ENCODE results near the gene NRCAM. TPM values are rescaled to one million over a fixed set of nuclear protein-coding genes. Genes with fewer than 3 reads are reported as not detected.

The NRCAM gene
- total RNA-seq, 4 donors from 2014 or later = 0.77 to 30.3 (median 2.0) TPM; not detected in 1

GRCh38 chr7:108127461-108127860 lies 328.8 kb downstream of the NRCAM start:
- H3K9me3 ChIP-seq = no peaks in the 10 kb centered on the region
- TF ChIP-seq CTCF (IDR thresholded peaks at IDR 0.05) (no peak), POLR2A (IDR thresholded peaks at IDR 0.05) (no peak)
- no peaks in the 10 kb centered on the region for H3K36me3 ChIP-seq
- DNase-seq = no peak
- no peak overlapping the region for H3K4me3 ChIP-seq
- no peak overlapping the region for H3K27ac ChIP-seq
- no peaks in the 10 kb centered on the region for H3K27me3 ChIP-seq
- no peaks in the 10 kb centered on the region for H3K4me1 ChIP-seq
- intact Hi-C loops (cut with DNase I; ENCODE audit: low total_unique reads) = no loop called here

DNA sequence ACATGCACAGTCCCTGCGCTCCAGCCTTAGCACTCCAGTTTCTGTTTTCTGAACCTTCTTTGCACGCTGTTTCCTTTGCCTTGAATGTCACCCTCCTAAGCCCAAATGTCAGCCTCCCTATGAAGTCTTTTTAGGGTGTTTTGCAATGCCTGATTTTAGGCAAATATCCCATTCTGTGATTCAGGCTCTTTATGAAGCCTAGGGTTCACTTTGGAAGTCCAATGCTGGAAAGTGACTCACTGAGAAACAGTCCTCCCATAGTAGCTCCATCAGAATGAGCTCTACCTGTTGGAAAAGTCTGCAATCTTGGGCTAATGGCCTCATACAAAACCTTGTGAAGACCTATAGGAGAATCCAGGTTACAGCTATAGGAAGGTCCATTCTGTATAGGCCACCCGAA lies 331.4 kb downstream of the NRCAM start:
- no peaks in the 10 kb centered on the region for H3K36me3 ChIP-seq
- no peaks in the 10 kb centered on the region for H3K27me3 ChIP-seq
- DNase-seq = no peak
- no peak overlapping the region for H3K4me3 ChIP-seq
- H3K27ac ChIP-seq = no peak overlapping the region
- intact Hi-C loops (cut with DNase I; ENCODE audit: low total_unique reads) = no loop called here
- no peaks in the 10 kb centered on the region for H3K9me3 ChIP-seq
- no peaks in the 10 kb centered on the region for H3K4me1 ChIP-seq
- no peak for TF ChIP-seq POLR2A (IDR thresholded peaks at IDR 0.05)
- TF ChIP-seq CTCF (IDR thresholded peaks at IDR 0.05) = no peak

GRCh38 chr7:108122181-108122580 lies 334.1 kb downstream of the NRCAM start:
- Histone ChIP-seq H3K9me3 (no peaks in the 10 kb centered on the region), H3K4me3 (no peak overlapping the region), H3K36me3 (no peaks in the 10 kb centered on the region), H3K4me1 (no peaks in the 10 kb centered on the region), H3K27ac (no peak overlapping the region), H3K27me3 (no peaks in the 10 kb centered on the region)
- DNase-seq = no peak
- TF ChIP-seq POLR2A (IDR thresholded peaks at IDR 0.05) (no peak), CTCF (IDR thresholded peaks at IDR 0.05) (no peak)
- intact Hi-C loops (cut with DNase I; ENCODE audit: low total_unique reads) = no loop called here

- Histone ChIP-seq H3K9me3 (no peaks in the 10 kb centered on the region), H3K4me1 (no peaks in the 10 kb centered on the region), H3K36me3 (no peaks in the 10 kb centered on the region), H3K4me3 (no peak overlapping the region), H3K27ac (no peak overlapping the region), H3K27me3 (no peaks in the 10 kb centered on the region)
- no peak for DNase-seq
- TF ChIP-seq CTCF (IDR thresholded peaks at IDR 0.05) (no peak), POLR2A (IDR thresholded peaks at IDR 0.05) (no peak)
- intact Hi-C loops (cut with DNase I; ENCODE audit: low total_unique reads) = no loop called here
These were observed 335.3 kb downstream of the NRCAM start for GRCh38 chr7:108120933-108121332.

DNA sequence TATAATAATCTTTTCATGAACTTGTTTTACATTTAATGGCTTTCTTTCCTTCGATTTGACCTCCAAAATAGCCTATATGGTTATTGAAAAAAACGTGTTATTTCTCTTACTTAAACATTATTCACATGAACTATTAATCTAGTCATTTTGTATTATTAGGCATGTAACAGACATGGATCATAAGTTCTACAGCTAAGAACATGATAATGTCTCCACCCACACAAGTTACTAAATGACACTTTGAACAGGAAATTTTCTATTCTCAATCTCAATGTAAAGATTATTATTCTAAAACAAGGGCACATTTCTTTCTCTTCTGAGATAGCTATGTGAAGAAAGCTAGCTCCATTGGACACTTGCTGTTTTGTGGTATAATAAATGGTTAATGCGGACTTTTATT lies 336.0 kb downstream of the NRCAM start:
- no peaks in the 10 kb centered on the region for H3K27me3 ChIP-seq
- TF ChIP-seq POLR2A (IDR thresholded peaks at IDR 0.05) = no peak
- TF ChIP-seq CTCF (IDR thresholded peaks at IDR 0.05) = no peak
- intact Hi-C loops (cut with DNase I; ENCODE audit: low total_unique reads) = no loop called here
- H3K4me3 ChIP-seq = no peak overlapping the region
- DNase-seq = no peak
- H3K9me3 ChIP-seq = no peaks in the 10 kb centered on the region
- no peaks in the 10 kb centered on the region for H3K36me3 ChIP-seq
- H3K27ac ChIP-seq = no peak overlapping the region
- no peaks in the 10 kb centered on the region for H3K4me1 ChIP-seq
